GM12878 (cell line): ENCODE results near the gene RAB21. TPM values are rescaled to one million over a fixed set of nuclear protein-coding genes. Genes with fewer than 3 reads are reported as not detected.

Experiments
- ATAC-seq: fragments of 200-7000 bp; cut with Tn5 transposase; 3 replicates; pipeline ENCODE4 v1.9.1; 2020; ENCODE audit warnings: mild to moderate bottlenecking, moderate library complexity
- BruUV-seq: library from RNA; stranded (reverse); fragments of 400-500 nt; replicated peaks from 2 replicates; lab custom pipeline; 2021; lab: Mats Ljungman, UMichigan
- CTCF ChIA-PET: fragments of 300-600 bp; sonication (Branson Sonifier 250); formaldehyde crosslinking; extraction: SDS; loops from one replicate; lab custom pipeline; 2021; ENCODE audit warnings: inconsistent platforms; lab: Yijun Ruan, JAX
- POLR2A ChIA-PET: fragments of 350-600 bp; formaldehyde crosslinking; extraction: SDS; loops from one replicate; lab custom pipeline; 2021; ENCODE audit warnings: inconsistent platforms; lab: Charles Lee
- RAD21 ChIA-PET: fragments of 300-600 bp; sonication (Branson Sonifier 250); formaldehyde crosslinking; loops from one replicate; lab custom pipeline; 2023; ENCODE audit warnings: antibody characterized with exemption; ENCODE audit not compliant: unreplicated experiment; lab: Charles Lee
- SMC1A ChIA-PET: fragments of 300-600 bp; sonication (Branson Sonifier 250); formaldehyde crosslinking; loops from one replicate; lab custom pipeline; 2023; ENCODE audit not compliant: unreplicated experiment, uncharacterized antibody; lab: Charles Lee
- DNase-seq: peaks from one replicate; pipeline ENCODE4 v3.0.0-alpha.2; 2011; ENCODE audit warnings: low read depth, low spot score
- FAIRE-seq: peaks from 3 replicates; lab custom pipeline; 2011; peaks lifted over from hg19 to GRCh38; lab: Jason Lieb, UNC
- H2AFZ ChIP-seq: 2 replicates; pipeline ENCODE4 v1.6.0; 2011; ENCODE audit warnings: low read depth, low read length, control low read depth; ENCODE audit not compliant: control insufficient read depth
- H3K27ac ChIP-seq: 2 replicates; pipeline ENCODE4 v1.5.1; 2011; ENCODE audit warnings: control low read depth; ENCODE audit not compliant: control insufficient read depth, insufficient read depth
- H3K27me3 ChIP-seq, 2 experiments: replicated peaks in 1 of 2; 2 replicates each; pipeline versions ENCODE4 v1.6.0 to v1.6.1; 2011; ENCODE audit warnings: low read length in 1 of 2; ENCODE audit not compliant: control insufficient read depth in 2 of 2, insufficient read depth in 2 of 2
- H3K36me3 ChIP-seq, 2 experiments: 2 replicates each; pipeline ENCODE4 v1.5.1; 2011; ENCODE audit warnings: low read length in 1 of 2; ENCODE audit not compliant: control insufficient read depth in 2 of 2, insufficient read depth in 2 of 2
- H3K4me1 ChIP-seq: 2 replicates; pipeline ENCODE4 v1.6.1; 2011; ENCODE audit warnings: mild to moderate bottlenecking, low read length, moderate library complexity, mixed read lengths; ENCODE audit not compliant: control insufficient read depth, insufficient read depth
- H3K4me2 ChIP-seq: 2 replicates; pipeline ENCODE4 v1.6.0; 2011; ENCODE audit warnings: control low read depth; ENCODE audit not compliant: control insufficient read depth, insufficient read depth
- H3K4me3 ChIP-seq: fragments of 200-600 bp; sonication (generic); 2 replicates; pipeline ENCODE4 v1.5.1; 2016
- H3K79me2 ChIP-seq: 2 replicates; pipeline ENCODE4 v1.6.0; 2011; ENCODE audit warnings: low read length; ENCODE audit not compliant: control insufficient read depth, insufficient read depth
- H3K9ac ChIP-seq: 2 replicates; pipeline ENCODE4 v1.8.0; 2011; ENCODE audit warnings: low read length, control low read depth, mixed read lengths; ENCODE audit not compliant: control insufficient read depth, insufficient read depth
- H3K9me3 ChIP-seq: replicated peaks from 3 replicates; pipeline ENCODE4 v1.5.1; 2011; ENCODE audit warnings: mild to moderate bottlenecking, low read length; ENCODE audit not compliant: control insufficient read depth, insufficient read depth
- H4K20me1 ChIP-seq: 2 replicates; pipeline ENCODE4 v1.6.0; 2011; ENCODE audit not compliant: control insufficient read depth, insufficient read depth
- CBX5 ChIP-seq: sonication (generic); IDR thresholded peaks from 2 replicates; pipeline ENCODE4 v1.6.1; 2016; ENCODE audit warnings: low read depth, moderate library complexity, mild to moderate bottlenecking, inconsistent platforms
- CHD4 ChIP-seq: fragments of 200-600 bp; sonication (generic); IDR thresholded peaks from 2 replicates; pipeline ENCODE4 v1.6.1; 2016; ENCODE audit warnings: mild to moderate bottlenecking
- EZH2 ChIP-seq: IDR thresholded peaks from 2 replicates; pipeline ENCODE4 v1.6.1; 2012; ENCODE audit warnings: low read depth, mild to moderate bottlenecking, control low read depth, inconsistent platforms, low read length, borderline replicate concordance; ENCODE audit not compliant: control insufficient read depth
- MTA3 ChIP-seq: IDR thresholded peaks from 2 replicates; pipeline ENCODE4 v1.6.1; 2012; ENCODE audit warnings: low read length, inconsistent platforms, borderline replicate concordance
- NR2C1 ChIP-seq: fragments of 450-650 bp; IDR thresholded peaks from 2 replicates; pipeline ENCODE4 v1.6.1; 2017; ENCODE audit warnings: antibody characterized with exemption, mild to moderate bottlenecking, moderate library complexity
- POLR2AphosphoS5 ChIP-seq: IDR thresholded peaks from 2 replicates; pipeline ENCODE4 v1.6.1; 2011; ENCODE audit warnings: mild to moderate bottlenecking, low read length, inconsistent platforms
- RELA ChIP-seq: fragments of 450-650 bp; IDR thresholded peaks from 2 replicates; pipeline ENCODE4 v1.8.0; 2014; ENCODE audit warnings: borderline replicate concordance; ENCODE audit not compliant: partially characterized antibody
- SIN3A ChIP-seq: IDR thresholded peaks from 2 replicates; pipeline ENCODE4 v1.6.1; 2012; ENCODE audit warnings: low read depth, low read length, improper control_type of control experiment
- WGBS: methylation state at CpG from one replicate; pipeline ENCODE4 v1.1.6; 2016; ENCODE audit warnings: low lambda C conversion rate; ENCODE audit not compliant: insufficient replicate concordance, insufficient coverage; ENCODE audit errors: missing lambda C conversion rate; 5-methylcytosine and 5-hydroxymethylcytosine counted together
- in situ Hi-C: fragments of 300-500 bp; cut with MboI; formaldehyde crosslinking; loops from 9 replicates; pipeline ENCODE4 v1.14.3; 2018; ENCODE audit warnings: mixed read lengths
- intact Hi-C: fragments of 100-400 bp; cut with micrococcal nuclease; formaldehyde crosslinking; loops from one replicate; pipeline ENCODE4 v1.14.2; 2022; ENCODE audit not compliant: unreplicated experiment
- polyA plus RNA-seq, 11 experiments: library from polyadenylated mRNA; depleted of rRNA in 4 of 11; unstranded in 6 of 11; stranded (reverse) in 5 of 11; fragments of >200 nt; fragmentation: Nextera tagmentation in 4 of 11; fragmentation: Illumina TruSeq in 1 of 11; extraction: Ambion mirVana in 4 of 11; extraction: Trizol in 1 of 11; gene quantifications; 1 replicate in 1 of 11; 2 replicates in 10 of 11; pipeline versions ENCODE4 v1.2.1 to v1.2.3, GENCODE V29; 2011 to 2016; ENCODE audit warnings: inconsistent platforms in 2 of 11, missing spikeins in 2 of 11, low read depth in 1 of 11
- total RNA-seq, 4 experiments: library from RNA; depleted of rRNA in 3 of 4; stranded (reverse); fragments of >200 nt in 3 of 4; fragmentation: Illumina TruSeq in 1 of 4; extraction: Trizol in 1 of 4; gene quantifications; 2 replicates each; pipeline versions ENCODE4 v1.2.1 to v1.2.3, GENCODE V29; 2013 to 2021
- TF ChIP-seq, protein P1 (sequence below): fragments of 450-650 bp; formaldehyde crosslinking; IDR thresholded peaks from 2 replicates; pipeline ENCODE4 v1.5.0; 2022; ENCODE audit warnings: mild to moderate bottlenecking, missing genetic modification characterization
- TF ChIP-seq, protein P2 (sequence below): fragments of 450-650 bp; IDR thresholded peaks from 2 replicates; pipeline ENCODE4 v1.6.1; 2017; ENCODE audit warnings: mild to moderate bottlenecking, low read depth, inconsistent platforms; ENCODE audit not compliant: poor library complexity, severe bottlenecking

RAB21 gene
- total and polyA plus RNA-seq, 10 of the 15 experiments (the other 5 are each of a cell fraction or from before 2014, with no cell fraction given) = 2.8 to 42.8 (median 16.1) TPM

DNA sequence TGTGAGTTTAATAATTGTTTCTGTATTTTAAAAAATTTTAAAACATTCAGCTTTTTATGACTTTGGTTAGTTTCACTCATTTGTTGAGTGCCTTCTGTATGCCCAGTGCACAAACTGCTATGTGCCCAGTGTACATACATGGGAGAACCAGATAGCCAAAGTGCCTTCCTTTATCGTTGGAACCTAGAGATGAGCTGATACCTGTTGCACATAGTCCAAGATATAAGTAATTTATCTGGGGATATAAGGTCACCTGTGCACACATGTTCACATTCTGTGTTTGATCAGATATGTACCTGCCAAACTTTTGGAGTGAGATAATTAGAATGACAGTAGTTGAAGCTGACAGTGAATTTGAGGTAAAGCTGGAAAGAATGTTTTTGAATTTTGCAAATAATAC, 37.9 kb downstream of the RAB21 start:
- Histone ChIP-seq H2AFZ (no peak overlapping the region), H3K36me3 (peaks cover 0 to 4% of the 10 kb centered on the region in 2 experiments; a peak in 1 of 4 replicates), H3K27ac (no peak overlapping the region), H3K9ac (no peak overlapping the region), H3K9me3 (no peaks in the 10 kb centered on the region), H4K20me1 (no peaks in the 10 kb centered on the region), H3K27me3 (no peaks in the 10 kb centered on the region), H3K79me2 (no peaks in the 10 kb centered on the region), H3K4me3 (no peak overlapping the region), H3K4me1 (no peaks in the 10 kb centered on the region), H3K4me2 (no peak overlapping the region)
- RAD21 ChIA-PET = interaction anchor here (1.3 kb wide), 1 partner anchor 12 kb away, joined by 4 read pairs; no protein-coding TSS in a partner anchor
- in situ Hi-C loops = no loop called here
- ATAC-seq = no peak
- SMC1A ChIA-PET = interaction anchor here (1.3 to 1.7 kb wide), 2 partner anchors 13 to 50 kb away, joined by 5 to 10 read pairs; no protein-coding TSS in a partner anchor
- BruUV-seq = no TSS peak
- no peak for DNase-seq
- POLR2A ChIA-PET = interaction anchor here (0.6 to 1.3 kb wide), 3 partner anchors 55 to 123 kb away, joined by 3 to 5 read pairs (median 3); partner anchors contain the start of gene TMEM19
- no peak for TF ChIP-seq NR2C1
- TF ChIP-seq, all 136 proteins: peak for 0
- FAIRE-seq = no peak
- intact Hi-C loops = no loop called here
- CTCF ChIA-PET = interaction anchor here (1.0 to 1.5 kb wide), 2 partner anchors 12 to 14 kb away, joined by 3 to 14 read pairs; no protein-coding TSS in a partner anchor
- WGBS = 96% methylated on average over 1 of the region's 1 CpG

DNA sequence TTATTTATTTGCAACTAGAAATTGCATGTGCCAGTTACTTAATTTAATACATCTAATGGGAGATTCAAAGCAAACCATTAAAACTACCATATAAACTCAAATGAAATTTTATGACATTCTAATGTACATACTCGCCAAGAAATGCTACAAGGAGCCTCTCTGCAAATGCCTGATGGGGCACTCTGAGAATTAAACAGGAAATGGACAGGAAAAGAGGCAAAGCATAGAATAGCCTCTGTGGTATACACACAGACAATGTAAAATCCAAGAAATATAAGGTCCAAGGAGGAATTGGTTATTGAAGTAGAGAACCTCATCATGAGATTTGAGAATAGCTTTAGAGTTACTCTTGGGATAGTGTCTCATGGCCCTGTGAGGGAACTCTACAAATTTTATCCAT, 41.2 kb downstream of the RAB21 start:
- ATAC-seq (no peak), FAIRE-seq (no peak), DNase-seq (no peak)
- no peaks in the 10 kb centered on the region for H3K4me1 ChIP-seq
- no TSS peak for BruUV-seq
- H3K9ac ChIP-seq = no peak overlapping the region
- RAD21 ChIA-PET = no interaction called here
- CTCF ChIA-PET = interaction anchor here (1.1 to 1.8 kb wide), 4 partner anchors 10 to 50 kb away, joined by 4 to 6 read pairs (median 4); no protein-coding TSS in a partner anchor
- no peak overlapping the region for H3K27ac ChIP-seq
- SMC1A ChIA-PET = interaction anchor here (1.3 kb wide), 1 partner anchor 16 kb away, joined by 3 read pairs; no protein-coding TSS in a partner anchor
- POLR2A ChIA-PET = no interaction called here
- no peak overlapping the region for H2AFZ ChIP-seq
- H3K36me3 ChIP-seq = no peaks in the 10 kb centered on the region
- 53% methylated on average over 1 of the region's 1 CpG for WGBS
- no peaks in the 10 kb centered on the region for H4K20me1 ChIP-seq
- no peak overlapping the region for H3K4me2 ChIP-seq
- no peak overlapping the region for H3K4me3 ChIP-seq
- no peaks in the 10 kb centered on the region for H3K27me3 ChIP-seq
- intact Hi-C loops (no loop called here), in situ Hi-C loops (no loop called here)
- H3K79me2 ChIP-seq = no peaks in the 10 kb centered on the region
- no peaks in the 10 kb centered on the region for H3K9me3 ChIP-seq
- TF ChIP-seq POLR2AphosphoS5 (no peak), RELA (no peak), CBX5 (no peak), EZH2 (no peak), SIN3A (no peak), MTA3 (no peak), CHD4 (no peak)
- TF ChIP-seq, protein P1, sequence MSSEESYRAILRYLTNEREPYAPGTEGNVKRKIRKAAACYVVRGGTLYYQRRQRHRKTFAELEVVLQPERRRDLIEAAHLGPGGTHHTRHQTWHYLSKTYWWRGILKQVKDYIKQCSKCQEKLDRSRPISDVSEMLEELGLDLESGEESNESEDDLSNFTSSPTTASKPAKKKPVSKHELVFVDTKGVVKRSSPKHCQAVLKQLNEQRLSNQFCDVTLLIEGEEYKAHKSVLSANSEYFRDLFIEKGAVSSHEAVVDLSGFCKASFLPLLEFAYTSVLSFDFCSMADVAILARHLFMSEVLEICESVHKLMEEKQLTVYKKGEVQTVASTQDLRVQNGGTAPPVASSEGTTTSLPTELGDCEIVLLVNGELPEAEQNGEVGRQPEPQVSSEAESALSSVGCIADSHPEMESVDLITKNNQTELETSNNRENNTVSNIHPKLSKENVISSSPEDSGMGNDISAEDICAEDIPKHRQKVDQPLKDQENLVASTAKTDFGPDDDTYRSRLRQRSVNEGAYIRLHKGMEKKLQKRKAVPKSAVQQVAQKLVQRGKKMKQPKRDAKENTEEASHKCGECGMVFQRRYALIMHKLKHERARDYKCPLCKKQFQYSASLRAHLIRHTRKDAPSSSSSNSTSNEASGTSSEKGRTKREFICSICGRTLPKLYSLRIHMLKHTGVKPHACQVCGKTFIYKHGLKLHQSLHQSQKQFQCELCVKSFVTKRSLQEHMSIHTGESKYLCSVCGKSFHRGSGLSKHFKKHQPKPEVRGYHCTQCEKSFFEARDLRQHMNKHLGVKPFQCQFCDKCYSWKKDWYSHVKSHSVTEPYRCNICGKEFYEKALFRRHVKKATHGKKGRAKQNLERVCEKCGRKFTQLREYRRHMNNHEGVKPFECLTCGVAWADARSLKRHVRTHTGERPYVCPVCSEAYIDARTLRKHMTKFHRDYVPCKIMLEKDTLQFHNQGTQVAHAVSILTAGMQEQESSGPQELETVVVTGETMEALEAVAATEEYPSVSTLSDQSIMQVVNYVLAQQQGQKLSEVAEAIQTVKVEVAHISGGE (CRISPR knock-in tag) = no peak
- TF ChIP-seq, protein P2, sequence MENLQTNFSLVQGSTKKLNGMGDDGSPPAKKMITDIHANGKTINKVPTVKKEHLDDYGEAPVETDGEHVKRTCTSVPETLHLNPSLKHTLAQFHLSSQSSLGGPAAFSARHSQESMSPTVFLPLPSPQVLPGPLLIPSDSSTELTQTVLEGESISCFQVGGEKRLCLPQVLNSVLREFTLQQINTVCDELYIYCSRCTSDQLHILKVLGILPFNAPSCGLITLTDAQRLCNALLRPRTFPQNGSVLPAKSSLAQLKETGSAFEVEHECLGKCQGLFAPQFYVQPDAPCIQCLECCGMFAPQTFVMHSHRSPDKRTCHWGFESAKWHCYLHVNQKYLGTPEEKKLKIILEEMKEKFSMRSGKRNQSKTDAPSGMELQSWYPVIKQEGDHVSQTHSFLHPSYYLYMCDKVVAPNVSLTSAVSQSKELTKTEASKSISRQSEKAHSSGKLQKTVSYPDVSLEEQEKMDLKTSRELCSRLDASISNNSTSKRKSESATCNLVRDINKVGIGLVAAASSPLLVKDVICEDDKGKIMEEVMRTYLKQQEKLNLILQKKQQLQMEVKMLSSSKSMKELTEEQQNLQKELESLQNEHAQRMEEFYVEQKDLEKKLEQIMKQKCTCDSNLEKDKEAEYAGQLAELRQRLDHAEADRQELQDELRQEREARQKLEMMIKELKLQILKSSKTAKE = no peak
